ENCODE results near the gene PROZ.

PROZ gene

GRCh38 chr13:113144255-113144629, 14.2 kb upstream of the PROZ start:
- no peak for TF ChIP-seq SP3 (tag by site-specific recombination; IDR thresholded peaks at IDR 0.05)
- TF ChIP-seq ZNF132 (tag by site-specific recombination; IDR thresholded peaks at IDR 0.05; ENCODE audit: borderline replicate concordance): no peak
- no peak for TF ChIP-seq ZNF423 (tag by site-specific recombination; IDR thresholded peaks at IDR 0.05)
- TF ChIP-seq ZNF311 (tag by site-specific recombination; IDR thresholded peaks at IDR 0.05; ENCODE audit: borderline replicate concordance): no peak
- no peak for TF ChIP-seq PRDM10 (tag by site-specific recombination; IDR thresholded peaks at IDR 0.05)
- TF ChIP-seq PRDM1 (tag by site-specific recombination; IDR thresholded peaks at IDR 0.05): no peak
- no peak for TF ChIP-seq ZNF211 (tag by site-specific recombination; IDR thresholded peaks at IDR 0.05; ENCODE audit: low read depth)
- TF ChIP-seq ZNF274 (IDR thresholded peaks at IDR 0.05; ENCODE audit: low read length): no peak
- TF ChIP-seq ZNF274 (tag by site-specific recombination; IDR thresholded peaks at IDR 0.05; ENCODE audit: borderline replicate concordance): no peak
- no peak for TF ChIP-seq ZNF580 (tag by site-specific recombination; IDR thresholded peaks at IDR 0.05)
- TF ChIP-seq ZNF544 (tag by site-specific recombination; IDR thresholded peaks at IDR 0.05): no peak
- no peak for TF ChIP-seq YY1 (tag by site-specific recombination; IDR thresholded peaks at IDR 0.05)
- no peak for TF ChIP-seq ZNF623 (tag by site-specific recombination; IDR thresholded peaks at IDR 0.05)
- no peak for TF ChIP-seq ZNF48 (tag by site-specific recombination; IDR thresholded peaks at IDR 0.05)
- no peak for TF ChIP-seq RBAK (tag by site-specific recombination; IDR thresholded peaks at IDR 0.05)
- Histone ChIP-seq H3K4me3 (ENCODE audit: low read depth, low read length) (no peak overlapping the region), H3K27ac (ENCODE audit: extremely low read depth, low read depth, low read length) (no peak overlapping the region), H3K4me1 (ENCODE audit: control insufficient read depth, insufficient read depth, low read length) (no peaks in the 10 kb centered on the region), H3K36me3 (ENCODE audit: control insufficient read depth in 2 of 2, insufficient read depth in 1 of 2, low read length in 2 of 2) (no peaks in the 10 kb centered on the region), H3K9me3 (ENCODE audit: control insufficient read depth, insufficient read depth, low read depth, low read length) (no peaks in the 10 kb centered on the region)
- ChIA-PET CTCF (no interaction called here), POLR2A (no interaction called here)

- no peak for TF ChIP-seq ZNF518A (tag by site-specific recombination; conservative IDR thresholded peaks at IDR 0.05; ENCODE audit: low read depth)
- Histone ChIP-seq H3K4me1 (ENCODE audit: control insufficient read depth, insufficient read depth, low read length) (no peaks in the 10 kb centered on the region), H3K4me3 (ENCODE audit: low read depth, low read length) (no peak overlapping the region), H3K9me3 (ENCODE audit: control insufficient read depth, insufficient read depth, low read depth, low read length) (no peaks in the 10 kb centered on the region), H3K36me3 (ENCODE audit: control insufficient read depth in 2 of 2, insufficient read depth in 1 of 2, low read length in 2 of 2) (no peaks in the 10 kb centered on the region), H3K27ac (ENCODE audit: extremely low read depth, low read depth, low read length) (no peak overlapping the region)
- CTCF ChIA-PET: no interaction called here
- POLR2A ChIA-PET: no interaction called here
These were observed 13.0 kb upstream of the PROZ start for GRCh38 chr13:113145496-113145895.
